HepG2 (cell line): ENCODE results near the gene LCN1. TPM values are rescaled to one million over a fixed set of nuclear protein-coding genes. Genes with fewer than 3 reads are reported as not detected.
A peak's percentile ranks its signal among the peaks of the same experiment; 100 is the strongest.

Experiments used
- ETV5 ChIP-seq: IDR thresholded peaks from 2 replicates; pipeline ENCODE4 v1.6.1; 2018; ENCODE audit warnings: missing biosample characterization, missing genetic modification reagents, inconsistent platforms, borderline replicate concordance
- KDM2A ChIP-seq: sonication (generic); formaldehyde crosslinking; IDR thresholded peaks from 2 replicates; pipeline ENCODE4 v1.4.0; 2020; ENCODE audit warnings: low read depth, missing genetic modification reagents, borderline replicate concordance
- KLF16 ChIP-seq, 2 experiments: sonication (generic) in 1 of 2; formaldehyde crosslinking in 1 of 2; IDR thresholded peaks; 2 replicates each; pipeline versions ENCODE4 v1.6.1 to v1.8.0; 2016 to 2023; ENCODE audit warnings: missing genetic modification reagents in 2 of 2, missing compliant biosample characterization in 1 of 2
- MAZ ChIP-seq, 2 experiments: sonication (generic) in 1 of 2; formaldehyde crosslinking in 1 of 2; IDR thresholded peaks; 2 replicates each; pipeline versions ENCODE4 v1.5.0 to v1.6.1; 2012 to 2020; ENCODE audit warnings: low read depth in 2 of 2, mild to moderate bottlenecking in 2 of 2, borderline replicate concordance in 1 of 2, improper control_type of control experiment in 1 of 2, low read length in 1 of 2, missing genetic modification reagents in 1 of 2, moderate library complexity in 1 of 2
- PATZ1 ChIP-seq: sonication (generic); formaldehyde crosslinking; IDR thresholded peaks from 2 replicates; pipeline ENCODE4 v1.4.0; 2020; ENCODE audit warnings: missing genetic modification reagents
- POLR2A ChIP-seq, 2 experiments: IDR thresholded peaks; 2 replicates each; pipeline ENCODE4 v1.6.1; 2011; ENCODE audit warnings: low read depth in 2 of 2, low read length in 2 of 2, mild to moderate bottlenecking in 1 of 2, moderate library complexity in 1 of 2; ENCODE audit not compliant: insufficient read depth in 1 of 2
- SAP130 ChIP-seq: IDR thresholded peaks from 2 replicates; pipeline ENCODE4 v1.6.1; 2016; ENCODE audit warnings: low read depth
- TAF1 ChIP-seq: sonication (generic); formaldehyde crosslinking; IDR thresholded peaks from 2 replicates; pipeline ENCODE4 v1.4.0; 2020; ENCODE audit warnings: missing genetic modification reagents
- ZNF33B ChIP-seq: sonication (generic); formaldehyde crosslinking; IDR thresholded peaks from 2 replicates; pipeline ENCODE4 v1.5.1; 2020; ENCODE audit warnings: mild to moderate bottlenecking, missing genetic modification reagents
- ZNF687 ChIP-seq: sonication (generic); formaldehyde crosslinking; IDR thresholded peaks from 2 replicates; pipeline ENCODE4 v1.5.1; 2020; ENCODE audit warnings: mild to moderate bottlenecking, missing genetic modification reagents, moderate library complexity
- ZNF772 ChIP-seq: sonication (generic); formaldehyde crosslinking; IDR thresholded peaks from 2 replicates; pipeline ENCODE4 v1.5.0; 2020; ENCODE audit warnings: mild to moderate bottlenecking, missing genetic modification reagents
- ZNF777 ChIP-seq: sonication (generic); formaldehyde crosslinking; IDR thresholded peaks from 2 replicates; pipeline ENCODE4 v1.4.0; 2020; ENCODE audit warnings: missing genetic modification reagents
- ZSCAN5A ChIP-seq: sonication (generic); formaldehyde crosslinking; IDR thresholded peaks from 2 replicates; pipeline ENCODE4 v1.8.0; 2022; ENCODE audit warnings: mild to moderate bottlenecking, missing genetic modification reagents, borderline replicate concordance
- polyA plus RNA-seq, 8 experiments: library from polyadenylated mRNA; depleted of rRNA in 3 of 8; stranded (reverse) in 7 of 8; unstranded in 1 of 8; fragments of >200 nt; fragmentation: Illumina TruSeq in 4 of 8; extraction: Trizol in 4 of 8; gene quantifications; 2 replicates each; pipeline versions ENCODE4 v1.2.1 to v1.2.3, GENCODE V29; 2011 to 2016; ENCODE audit warnings: low read depth in 4 of 8, missing spikeins in 1 of 8, mixed read lengths in 1 of 8; ENCODE audit not compliant: insufficient read depth in 1 of 8
- total RNA-seq, 5 experiments: library from RNA; depleted of rRNA; stranded (reverse); fragments of >200 nt; fragmentation: Illumina TruSeq; extraction: Trizol; gene quantifications; 2 replicates each; pipeline ENCODE4 v1.2.3, GENCODE V29; 2016; ENCODE audit warnings: low read depth in 1 of 5
- TF ChIP-seq, protein P1 (sequence below): IDR thresholded peaks from 2 replicates; pipeline ENCODE4 v1.6.1; 2016; ENCODE audit warnings: low read depth, borderline replicate concordance
- TF ChIP-seq, protein P2 (sequence below): IDR thresholded peaks from 2 replicates; pipeline ENCODE4 v1.6.1; 2012; ENCODE audit warnings: inconsistent platforms
- TF ChIP-seq, protein P3 (sequence below): sonication (generic); formaldehyde crosslinking; IDR thresholded peaks from 2 replicates; pipeline ENCODE4 v1.4.0; 2020; ENCODE audit warnings: mild to moderate bottlenecking, missing genetic modification reagents
- TF ChIP-seq, protein P4 (sequence below): sonication (generic); IDR thresholded peaks from 2 replicates; pipeline ENCODE4 v1.6.1; 2016; ENCODE audit warnings: low read depth, borderline replicate concordance

LCN1 gene
- total and polyA plus RNA-seq, 2 of the 13 experiments (the other 11 are each of a cell fraction or from before 2014, with no cell fraction given): not detected

DNA sequence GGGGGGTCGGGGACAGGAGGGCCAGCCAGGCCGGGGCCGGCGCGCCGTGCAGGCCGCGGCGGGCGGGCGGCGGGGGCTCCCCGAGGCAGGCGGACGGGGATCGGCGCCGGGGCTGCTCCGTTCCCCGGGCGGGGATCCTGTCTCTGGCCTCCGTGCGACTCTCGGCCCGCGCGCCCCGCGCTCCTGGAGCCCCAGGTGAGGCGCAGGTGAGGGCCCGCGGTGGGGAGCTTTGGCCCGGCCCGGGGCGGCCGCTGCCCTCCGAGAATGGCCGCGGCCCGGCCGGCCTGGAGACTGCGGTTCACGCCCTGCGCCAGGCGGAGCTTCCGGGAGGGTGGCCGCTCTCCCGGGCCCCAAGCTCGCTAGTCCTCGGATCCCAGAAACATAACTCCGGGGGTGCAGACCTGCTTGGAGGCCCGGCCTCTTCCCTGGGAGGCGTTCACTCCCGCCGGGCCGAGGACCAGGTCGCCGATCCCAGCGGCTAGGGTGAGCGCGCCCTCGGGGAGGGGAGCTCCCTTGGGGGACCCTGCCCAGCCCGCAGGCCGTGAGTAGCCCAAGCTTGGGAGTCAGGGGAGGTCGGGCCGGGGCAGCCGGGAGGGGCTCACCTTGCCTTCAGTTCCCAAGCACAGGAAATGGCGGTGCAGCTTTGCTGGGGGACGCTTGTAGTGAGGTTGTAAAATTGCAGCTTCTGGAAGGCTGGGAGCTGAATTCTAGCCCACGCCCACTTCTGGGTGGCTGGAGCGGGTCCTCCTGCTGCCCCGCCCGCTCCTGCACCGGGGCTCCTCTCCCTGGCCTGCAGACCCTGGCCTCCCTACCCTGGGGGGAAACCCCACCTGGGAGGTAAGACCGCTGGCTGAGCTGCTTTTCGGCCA is 40.9 kb upstream of the LCN1 start (continued):
- TF ChIP-seq MAZ (IDR thresholded peaks at IDR 0.05; ENCODE audit: borderline replicate concordance, low read depth, low read length): no peak
- TF ChIP-seq MAZ (CRISPR knock-in tag; IDR thresholded peaks at IDR 0.05; ENCODE audit: low read depth): peak; percentile 59; the same call in 1 of the 2 replicates
- TF ChIP-seq, protein P1, sequence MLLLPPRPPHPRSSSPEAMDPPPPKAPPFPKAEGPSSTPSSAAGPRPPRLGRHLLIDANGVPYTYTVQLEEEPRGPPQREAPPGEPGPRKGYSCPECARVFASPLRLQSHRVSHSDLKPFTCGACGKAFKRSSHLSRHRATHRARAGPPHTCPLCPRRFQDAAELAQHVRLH (CRISPR knock-in tag): 0 out of 2 replicates have a peak, but pooled peaks have one; percentile 17
- peak; percentile 53; the same call in 1 of the 2 replicates for TF ChIP-seq ZNF33B (CRISPR knock-in tag)
- TF ChIP-seq, protein P2, sequence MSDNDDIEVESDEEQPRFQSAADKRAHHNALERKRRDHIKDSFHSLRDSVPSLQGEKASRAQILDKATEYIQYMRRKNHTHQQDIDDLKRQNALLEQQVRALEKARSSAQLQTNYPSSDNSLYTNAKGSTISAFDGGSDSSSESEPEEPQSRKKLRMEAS: no peak
- TF ChIP-seq, protein P3, sequence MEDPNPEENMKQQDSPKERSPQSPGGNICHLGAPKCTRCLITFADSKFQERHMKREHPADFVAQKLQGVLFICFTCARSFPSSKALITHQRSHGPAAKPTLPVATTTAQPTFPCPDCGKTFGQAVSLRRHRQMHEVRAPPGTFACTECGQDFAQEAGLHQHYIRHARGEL (CRISPR knock-in tag): 0 out of 2 replicates have a peak, but pooled peaks have one; percentile 27
- TF ChIP-seq KDM2A (CRISPR knock-in tag): peak; percentile 59; the same call in 1 of the 2 replicates
- TF ChIP-seq POLR2A (IDR thresholded peaks at IDR 0.05; ENCODE audit: insufficient read depth in 1 of 2, low read depth in 2 of 2, low read length in 2 of 2): peak; percentile 24 to 50; a peak in 2 of 4 replicates
- 0 out of 2 replicates have a peak, but pooled peaks have one; percentile 21 for TF ChIP-seq ZNF772
- peak; percentile 69 for TF ChIP-seq ZNF687 (CRISPR knock-in tag)
- TF ChIP-seq, protein P4, sequence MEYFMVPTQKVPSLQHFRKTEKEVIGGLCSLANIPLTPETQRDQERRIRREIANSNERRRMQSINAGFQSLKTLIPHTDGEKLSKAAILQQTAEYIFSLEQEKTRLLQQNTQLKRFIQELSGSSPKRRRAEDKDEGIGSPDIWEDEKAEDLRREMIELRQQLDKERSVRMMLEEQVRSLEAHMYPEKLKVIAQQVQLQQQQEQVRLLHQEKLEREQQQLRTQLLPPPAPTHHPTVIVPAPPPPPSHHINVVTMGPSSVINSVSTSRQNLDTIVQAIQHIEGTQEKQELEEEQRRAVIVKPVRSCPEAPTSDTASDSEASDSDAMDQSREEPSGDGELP: no peak
- peak; percentile 59 for TF ChIP-seq SAP130
- TF ChIP-seq KLF16 (CRISPR knock-in tag; IDR thresholded peaks at IDR 0.05): peak in 1 of 2 experiments; percentile 41; a peak in 1 of 4 replicates
- TF ChIP-seq ZNF777: peak; percentile 50; the same call in 1 of the 2 replicates
- TF ChIP-seq TAF1 (CRISPR knock-in tag): peak; percentile 48; the same call in 1 of the 2 replicates
- peak; percentile 49 for TF ChIP-seq PATZ1
- no peak for TF ChIP-seq ZSCAN5A (CRISPR knock-in tag)
- peak; percentile 6; the same call in 1 of the 2 replicates for TF ChIP-seq ETV5 (CRISPR knock-in tag)
